BLaER1 treated with 17β-estradiol and CSF1 and Interleukin-3, amounts not matched to agents 10 nM and 100 nM (cell line): ENCODE data around the gene MAGT1.
"Not testable (repeated sequence)": the region's sequence is repeated elsewhere in the genome, so short reads cannot be mapped to it uniquely, and the experiment has no call there.

Source experiments
- H3K27ac ChIP-seq, 11 experiments: shearing (Covaris generic); formaldehyde crosslinking; 2 replicates each; pipeline ENCODE4 v1.8.1; 2022
- H3K27me3 ChIP-seq, 11 experiments: shearing (Covaris generic); formaldehyde crosslinking; 2 replicates each; pipeline ENCODE4 v1.8.1; 2022
- H3K36me3 ChIP-seq, 11 experiments: shearing (Covaris generic); formaldehyde crosslinking; 2 replicates each; pipeline ENCODE4 v1.8.1; 2022
- H3K4me1 ChIP-seq, 10 experiments: shearing (Covaris generic); formaldehyde crosslinking; 2 replicates each; pipeline ENCODE4 v1.8.1; 2022
- H3K4me2 ChIP-seq, 11 experiments: shearing (Covaris generic); formaldehyde crosslinking; 2 replicates each; pipeline ENCODE4 v1.8.1; 2022
- H3K4me3 ChIP-seq, 10 experiments: shearing (Covaris generic); formaldehyde crosslinking; 2 replicates each; pipeline ENCODE4 v1.8.1; 2022
- H3K9ac ChIP-seq, 11 experiments: shearing (Covaris generic); formaldehyde crosslinking; 2 replicates each; pipeline ENCODE4 v1.8.1; 2022
- H3K9me3 ChIP-seq, 11 experiments: shearing (Covaris generic); formaldehyde crosslinking; replicated peaks in 1 of 11; 2 replicates each; pipeline ENCODE4 v1.8.1; 2022
- H4K20me1 ChIP-seq, 11 experiments: shearing (Covaris generic); formaldehyde crosslinking; 2 replicates each; pipeline ENCODE4 v1.8.1; 2022
- Cebpa-rat ChIP-seq, 11 experiments: shearing (Covaris generic); IDR thresholded peaks; 2 replicates each; pipeline ENCODE4 v1.8.1; 2022

Gene MAGT1

GRCh38 chrX:77924320-77924859 lies 29.2 kb upstream of the MAGT1 start:
- Histone ChIP-seq H3K27ac (no peak overlapping the region), H3K27me3 (peaks cover 12 to 82% (median 58%) of the 10 kb centered on the region in 11 experiments; a peak in 20 of 22 replicates), H4K20me1 (no peaks in the 10 kb centered on the region; a peak in 2 of 22 replicates), H3K36me3 (0 out of 22 replicates have a peak, but pooled peaks cover 0 to 6% (median 0%) of the 10 kb centered on the region in 11 experiments), H3K4me3 (no peak overlapping the region), H3K9me3 (peaks cover 0 to 11% (median 8%) of the 10 kb centered on the region in 11 experiments; a peak in 8 of 22 replicates), H3K9ac (no peak overlapping the region), H3K4me1 (peaks cover 0 to 16% (median 0%) of the 10 kb centered on the region in 10 experiments; a peak in 4 of 20 replicates), H3K4me2 (no peak overlapping the region)
- no peak for TF ChIP-seq Cebpa-rat (IDR thresholded peaks at IDR 0.05)

- 0 out of 22 replicates have a peak, but pooled peaks cover 0 to under 1% (median 0%) of the 10 kb centered on the region in 11 experiments for H3K36me3 ChIP-seq
- peaks cover 0 to 26% (median 3%) of the 10 kb centered on the region in 10 experiments; a peak in 5 of 20 replicates for H3K4me1 ChIP-seq
- peaks cover 12 to 80% (median 64%) of the 10 kb centered on the region in 11 experiments; a peak in 21 of 22 replicates for H3K27me3 ChIP-seq
- peaks cover 0 to 11% (median 8%) of the 10 kb centered on the region in 11 experiments; a peak in 8 of 22 replicates for H3K9me3 ChIP-seq
- TF ChIP-seq Cebpa-rat (IDR thresholded peaks at IDR 0.05), result no peak
- H3K27ac ChIP-seq, result no peak overlapping the region
- H4K20me1 ChIP-seq, result peaks cover 0 to 7% (median 0%) of the 10 kb centered on the region in 11 experiments; a peak in 3 of 22 replicates
- H3K4me3 ChIP-seq, result no peak overlapping the region
- H3K4me2 ChIP-seq, result no peak overlapping the region
- no peak overlapping the region for H3K9ac ChIP-seq
Observed at GRCh38 chrX:77922787-77923186, 27.6 kb upstream of the MAGT1 start.

GRCh38 chrX:77919370-77919769 lies 24.1 kb upstream of the MAGT1 start:
- Histone ChIP-seq H4K20me1 (peaks cover 0 to 13% (median 0%) of the 10 kb centered on the region in 11 experiments; a peak in 4 of 22 replicates), H3K27me3 (peaks cover 31 to 80% (median 75%) of the 10 kb centered on the region in 11 experiments), H3K9me3 (peaks cover 0 to 11% (median 8%) of the 10 kb centered on the region in 11 experiments; a peak in 8 of 22 replicates), H3K4me1 (peaks cover 0 to 10% (median 0%) of the 10 kb centered on the region in 10 experiments; a peak in 4 of 20 replicates)
- H3K9ac ChIP-seq, H3K27ac ChIP-seq, H3K4me2 ChIP-seq, H3K36me3 ChIP-seq, H3K4me3 ChIP-seq: not testable (repeated sequence)

GRCh38 chrX:77918568-77918967 lies 23.3 kb upstream of the MAGT1 start:
- TF ChIP-seq Cebpa-rat (IDR thresholded peaks at IDR 0.05), result no peak
- H3K27ac ChIP-seq, result no peak overlapping the region
- no peaks in the 10 kb centered on the region for H3K36me3 ChIP-seq
- H4K20me1 ChIP-seq, result peaks cover 0 to 13% (median 0%) of the 10 kb centered on the region in 11 experiments; a peak in 4 of 22 replicates
- H3K4me1 ChIP-seq, result peaks cover 0 to 12% (median 0%) of the 10 kb centered on the region in 10 experiments; a peak in 4 of 20 replicates
- H3K4me3 ChIP-seq, result no peak overlapping the region
- peak overlapping the region in 2 of 11 experiments; percentile 8 to 22; a peak in 2 of 22 replicates for H3K4me2 ChIP-seq
- peaks cover 0 to 11% (median 8%) of the 10 kb centered on the region in 11 experiments; a peak in 8 of 22 replicates for H3K9me3 ChIP-seq
- H3K27me3 ChIP-seq, result peaks cover 33 to 80% (median 73%) of the 10 kb centered on the region in 11 experiments
- no peak overlapping the region for H3K9ac ChIP-seq

GRCh38 chrX:77917294-77917933 lies 22.2 kb upstream of the MAGT1 start:
- Histone ChIP-seq H4K20me1 (peaks cover 0 to 13% (median 0%) of the 10 kb centered on the region in 11 experiments; a peak in 4 of 22 replicates), H3K9me3 (peaks cover 0 to 11% (median 8%) of the 10 kb centered on the region in 11 experiments; a peak in 8 of 22 replicates), H3K4me1 (peaks cover 0 to 23% (median 6%) of the 10 kb centered on the region in 10 experiments; a peak in 9 of 20 replicates), H3K27ac (no peak overlapping the region), H3K27me3 (peaks cover 29 to 81% (median 74%) of the 10 kb centered on the region in 11 experiments), H3K4me3 (no peak overlapping the region), H3K9ac (no peak overlapping the region), H3K36me3 (no peaks in the 10 kb centered on the region), H3K4me2 (no peak overlapping the region)
- TF ChIP-seq Cebpa-rat (IDR thresholded peaks at IDR 0.05), result no peak

GRCh38 chrX:77910108-77910840 lies 15.0 kb upstream of the MAGT1 start, which contains the start of gene ATP7A:
Gene ATP7A (plus strand): TSS chrX:77910693. CDS start chrX:77971642, 60,949 bp downstream.
- peak within 1 kb of the TSS; percentile 78 to 85 (median 81) for H3K9ac ChIP-seq
- no peaks in the 10 kb centered on the region for H4K20me1 ChIP-seq
- TF ChIP-seq Cebpa-rat (IDR thresholded peaks at IDR 0.05), result no peak
- peak within 1 kb of the TSS; percentile 59 to 73 (median 66) for H3K4me3 ChIP-seq
- peak within 1 kb of the TSS; percentile 63 to 76 (median 74) for H3K4me2 ChIP-seq
- no peaks in the 10 kb centered on the region for H3K9me3 ChIP-seq
- peaks cover 0 to 16% (median 9%) of the 10 kb centered on the region in 11 experiments; a peak in 12 of 22 replicates for H3K36me3 ChIP-seq
- peaks cover 33 to 99% (median 81%) of the 10 kb centered on the region in 11 experiments for H3K27me3 ChIP-seq
- peak within 1 kb of the TSS; percentile 59 to 79 (median 76) for H3K27ac ChIP-seq
- H3K4me1 ChIP-seq, result peaks cover 0 to 21% (median 7%) of the 10 kb centered on the region in 10 experiments; a peak in 9 of 20 replicates

- H3K4me3 ChIP-seq, result peak overlapping the region in 7 of 10 experiments; percentile 6 to 78 (median 70); a peak in 11 of 20 replicates
- peaks cover 0 to 12% (median 7%) of the 10 kb centered on the region in 10 experiments; a peak in 6 of 20 replicates for H3K4me1 ChIP-seq
- H4K20me1 ChIP-seq, result peaks cover 0 to 37% (median 18%) of the 10 kb centered on the region in 11 experiments; a peak in 14 of 22 replicates
- H3K9ac ChIP-seq, result peak overlapping the region in 2 of 11 experiments; percentile 89 to 90; a peak in 3 of 22 replicates
- TF ChIP-seq Cebpa-rat (IDR thresholded peaks at IDR 0.05), result no peak
- H3K27me3 ChIP-seq, result peaks cover 12 to 52% (median 43%) of the 10 kb centered on the region in 11 experiments; a peak in 21 of 22 replicates
- H3K4me2 ChIP-seq, result peak overlapping the region; percentile 32 to 79 (median 72); a peak in 20 of 22 replicates
- peaks cover 9 to 56% (median 42%) of the 10 kb centered on the region in 11 experiments; a peak in 19 of 22 replicates for H3K36me3 ChIP-seq
- no peaks in the 10 kb centered on the region; a peak in 2 of 22 replicates for H3K9me3 ChIP-seq
- H3K27ac ChIP-seq, result 0 out of 22 replicates have a peak overlapping the region, but pooled peaks of 1 of the 11 experiments have one; percentile 92
Observed at GRCh38 chrX:77901506-77901905, 6.3 kb upstream of the MAGT1 start.

- Histone ChIP-seq H3K4me1 (peaks cover 0 to 12% (median 7%) of the 10 kb centered on the region in 10 experiments; a peak in 6 of 20 replicates), H3K9me3 (no peaks in the 10 kb centered on the region; a peak in 2 of 22 replicates), H3K36me3 (peaks cover 9 to 48% (median 37%) of the 10 kb centered on the region in 11 experiments; a peak in 19 of 22 replicates), H3K4me2 (peak overlapping the region; percentile 32 to 79 (median 72)), H3K9ac (peak overlapping the region; percentile 46 to 92 (median 89); a peak in 20 of 22 replicates), H3K27me3 (peaks cover 3 to 45% (median 36%) of the 10 kb centered on the region in 11 experiments; a peak in 21 of 22 replicates), H3K4me3 (peak overlapping the region; percentile 64 to 81 (median 70)), H3K27ac (peak overlapping the region; percentile 18 to 92 (median 88); a peak in 20 of 22 replicates), H4K20me1 (peaks cover 0 to 37% (median 18%) of the 10 kb centered on the region in 11 experiments; a peak in 14 of 22 replicates)
- TF ChIP-seq Cebpa-rat (IDR thresholded peaks at IDR 0.05), result no peak
Observed at GRCh38 chrX:77900688-77901087, 5.5 kb upstream of the MAGT1 start.
